HepG2 (cell line): ENCODE measurements around the gene SDHAF3.

Source experiments
- CREM ChIP-seq, 2 experiments: sonication (generic) in 1 of 2; formaldehyde crosslinking in 1 of 2; IDR thresholded peaks; 2 replicates each; pipeline versions ENCODE4 v1.4.0 to v1.6.1; 2016 to 2020; ENCODE audit warnings: antibody characterized with exemption in 1 of 2, mild to moderate bottlenecking in 1 of 2, missing genetic modification reagents in 1 of 2
- CTCF ChIP-seq: sonication (generic); formaldehyde crosslinking; IDR thresholded peaks from 2 replicates; pipeline ENCODE4 v1.5.0; 2020; ENCODE audit warnings: mild to moderate bottlenecking, missing genetic modification reagents, moderate library complexity
- EZH2 ChIP-seq: conservative IDR thresholded peaks from 2 replicates; pipeline ENCODE4 v1.6.1; 2012; ENCODE audit warnings: mild to moderate bottlenecking, low read depth, low read length, moderate library complexity
- GZF1 ChIP-seq: sonication (generic); formaldehyde crosslinking; IDR thresholded peaks from 2 replicates; pipeline ENCODE4 v1.5.1; 2020; ENCODE audit warnings: mild to moderate bottlenecking, missing genetic modification reagents
- PBX2 ChIP-seq: IDR thresholded peaks from 2 replicates; pipeline ENCODE4 v1.6.1; 2016; ENCODE audit warnings: control low read depth
- POLR2A ChIP-seq, 2 experiments: IDR thresholded peaks; 2 replicates each; pipeline ENCODE4 v1.6.1; 2011; ENCODE audit warnings: low read depth in 2 of 2, low read length in 2 of 2, mild to moderate bottlenecking in 1 of 2, moderate library complexity in 1 of 2; ENCODE audit not compliant: insufficient read depth in 1 of 2
- STAT6 ChIP-seq: sonication (generic); formaldehyde crosslinking; IDR thresholded peaks from 2 replicates; pipeline ENCODE4 v1.4.0; 2020; ENCODE audit warnings: missing genetic modification reagents, mild to moderate bottlenecking, borderline replicate concordance
- ZBTB21 ChIP-seq: sonication (generic); formaldehyde crosslinking; IDR thresholded peaks from 2 replicates; pipeline ENCODE4 v1.4.0; 2020; ENCODE audit warnings: missing genetic modification reagents
- ZFX ChIP-seq: sonication (generic); formaldehyde crosslinking; IDR thresholded peaks from 2 replicates; pipeline ENCODE4 v1.4.0; 2020; ENCODE audit warnings: mild to moderate bottlenecking, low read depth, missing genetic modification reagents, moderate library complexity
- ZMAT3 ChIP-seq: sonication (generic); formaldehyde crosslinking; conservative IDR thresholded peaks from 2 replicates; pipeline ENCODE4 v1.7.0; 2021; ENCODE audit warnings: missing genetic modification reagents
- TF ChIP-seq, protein P1 (sequence below): sonication (generic); formaldehyde crosslinking; IDR thresholded peaks from 2 replicates; pipeline ENCODE4 v1.4.0; 2020; ENCODE audit warnings: missing genetic modification reagents
- TF ChIP-seq, protein P2 (sequence below): IDR thresholded peaks from 2 replicates; pipeline ENCODE4 v1.4.0; 2020; ENCODE audit warnings: mild to moderate bottlenecking, missing genetic modification reagents

DNA sequence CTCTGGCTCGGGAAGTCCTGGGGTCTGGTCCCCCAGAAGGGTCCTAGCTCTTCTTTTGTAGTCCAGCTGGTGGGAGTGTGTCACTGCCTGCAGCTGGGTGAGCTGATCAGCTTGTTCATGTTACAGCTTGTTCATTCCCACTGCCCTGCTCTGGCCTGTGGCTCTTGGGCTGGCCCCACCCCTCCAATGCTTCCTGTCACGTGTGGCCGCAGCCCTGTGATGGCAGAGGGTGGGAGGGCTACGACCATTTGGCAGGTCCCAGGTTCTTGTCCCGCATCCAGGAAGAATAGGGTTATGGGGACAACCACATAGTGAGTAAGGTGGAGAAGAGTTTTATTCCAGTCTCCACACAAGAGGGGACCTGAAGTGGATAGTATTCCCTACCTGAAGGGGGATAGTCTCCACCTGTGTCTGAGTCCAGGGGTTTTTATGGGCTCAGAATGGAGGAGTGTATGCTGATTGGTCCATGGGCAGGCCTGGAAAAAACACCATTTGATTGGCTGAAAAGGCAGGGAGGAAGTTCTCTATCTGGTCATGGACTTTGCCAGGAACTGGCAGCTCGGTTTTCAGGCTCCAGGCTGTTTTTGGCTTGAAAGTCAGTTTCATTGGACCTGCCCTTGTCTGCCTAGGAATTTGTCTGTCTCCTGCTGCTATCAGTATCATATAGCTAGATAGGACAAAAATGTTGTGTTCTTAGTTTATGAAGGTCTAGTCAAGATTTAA is 13.1 kb downstream of the SDHAF3 start:
- TF ChIP-seq ZFX (no peak), GZF1 (no peak), ZMAT3 (CRISPR knock-in tag) (no peak), CREM (IDR thresholded peaks at IDR 0.05) (no peak), CREM (CRISPR knock-in tag; IDR thresholded peaks at IDR 0.05) (no peak), POLR2A (IDR thresholded peaks at IDR 0.05; ENCODE audit: insufficient read depth in 1 of 2, low read depth in 2 of 2, low read length in 2 of 2) (no peak), CTCF (CRISPR knock-in tag) (no peak), STAT6 (CRISPR knock-in tag) (no peak), ZBTB21 (CRISPR knock-in tag) (no peak), EZH2 (no peak), PBX2 (CRISPR knock-in tag) (no peak)
- TF ChIP-seq, protein P1, sequence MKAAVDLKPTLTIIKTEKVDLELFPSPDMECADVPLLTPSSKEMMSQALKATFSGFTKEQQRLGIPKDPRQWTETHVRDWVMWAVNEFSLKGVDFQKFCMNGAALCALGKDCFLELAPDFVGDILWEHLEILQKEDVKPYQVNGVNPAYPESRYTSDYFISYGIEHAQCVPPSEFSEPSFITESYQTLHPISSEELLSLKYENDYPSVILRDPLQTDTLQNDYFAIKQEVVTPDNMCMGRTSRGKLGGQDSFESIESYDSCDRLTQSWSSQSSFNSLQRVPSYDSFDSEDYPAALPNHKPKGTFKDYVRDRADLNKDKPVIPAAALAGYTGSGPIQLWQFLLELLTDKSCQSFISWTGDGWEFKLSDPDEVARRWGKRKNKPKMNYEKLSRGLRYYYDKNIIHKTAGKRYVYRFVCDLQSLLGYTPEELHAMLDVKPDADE (CRISPR knock-in tag), result no peak
- TF ChIP-seq, protein P2, sequence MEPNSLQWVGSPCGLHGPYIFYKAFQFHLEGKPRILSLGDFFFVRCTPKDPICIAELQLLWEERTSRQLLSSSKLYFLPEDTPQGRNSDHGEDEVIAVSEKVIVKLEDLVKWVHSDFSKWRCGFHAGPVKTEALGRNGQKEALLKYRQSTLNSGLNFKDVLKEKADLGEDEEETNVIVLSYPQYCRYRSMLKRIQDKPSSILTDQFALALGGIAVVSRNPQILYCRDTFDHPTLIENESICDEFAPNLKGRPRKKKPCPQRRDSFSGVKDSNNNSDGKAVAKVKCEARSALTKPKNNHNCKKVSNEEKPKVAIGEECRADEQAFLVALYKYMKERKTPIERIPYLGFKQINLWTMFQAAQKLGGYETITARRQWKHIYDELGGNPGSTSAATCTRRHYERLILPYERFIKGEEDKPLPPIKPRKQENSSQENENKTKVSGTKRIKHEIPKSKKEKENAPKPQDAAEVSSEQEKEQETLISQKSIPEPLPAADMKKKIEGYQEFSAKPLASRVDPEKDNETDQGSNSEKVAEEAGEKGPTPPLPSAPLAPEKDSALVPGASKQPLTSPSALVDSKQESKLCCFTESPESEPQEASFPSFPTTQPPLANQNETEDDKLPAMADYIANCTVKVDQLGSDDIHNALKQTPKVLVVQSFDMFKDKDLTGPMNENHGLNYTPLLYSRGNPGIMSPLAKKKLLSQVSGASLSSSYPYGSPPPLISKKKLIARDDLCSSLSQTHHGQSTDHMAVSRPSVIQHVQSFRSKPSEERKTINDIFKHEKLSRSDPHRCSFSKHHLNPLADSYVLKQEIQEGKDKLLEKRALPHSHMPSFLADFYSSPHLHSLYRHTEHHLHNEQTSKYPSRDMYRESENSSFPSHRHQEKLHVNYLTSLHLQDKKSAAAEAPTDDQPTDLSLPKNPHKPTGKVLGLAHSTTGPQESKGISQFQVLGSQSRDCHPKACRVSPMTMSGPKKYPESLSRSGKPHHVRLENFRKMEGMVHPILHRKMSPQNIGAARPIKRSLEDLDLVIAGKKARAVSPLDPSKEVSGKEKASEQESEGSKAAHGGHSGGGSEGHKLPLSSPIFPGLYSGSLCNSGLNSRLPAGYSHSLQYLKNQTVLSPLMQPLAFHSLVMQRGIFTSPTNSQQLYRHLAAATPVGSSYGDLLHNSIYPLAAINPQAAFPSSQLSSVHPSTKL (CRISPR knock-in tag), result no peak
